Smooth muscle cell (in vitro differentiated cells): ENCODE data around the gene CD53. TPM values are rescaled to one million over a fixed set of nuclear protein-coding genes. Genes with fewer than 3 reads are reported as not detected.

Experiments used
- DNase-seq: peaks from one replicate; lab custom pipeline; 2025; ENCODE audit not compliant: unreplicated experiment; lab: John Stamatoyannopoulos, UW
- H2AFZ ChIP-seq: fragments of 200-600 bp; sonication (generic); 2 replicates; pipeline ENCODE4 v1.6.0; 2016; ENCODE audit warnings: antibody characterized with exemption, low read depth, mild to moderate bottlenecking
- H3F3A ChIP-seq: fragments of 200-600 bp; sonication (generic); 2 replicates; pipeline ENCODE4 v1.6.0; 2017; ENCODE audit warnings: antibody characterized with exemption, low read depth
- H3K27ac ChIP-seq: fragments of 200-600 bp; sonication (generic); 2 replicates; pipeline ENCODE4 v1.5.1; 2016; ENCODE audit warnings: low read depth, mild to moderate bottlenecking
- H3K27me3 ChIP-seq: fragments of 200-600 bp; sonication (generic); 2 replicates; pipeline ENCODE4 v1.6.1; 2016; ENCODE audit warnings: low read depth, mild to moderate bottlenecking
- H3K36me3 ChIP-seq: fragments of 200-600 bp; sonication (generic); 2 replicates; pipeline ENCODE4 v1.5.1; 2016; ENCODE audit warnings: low read depth
- H3K4me1 ChIP-seq: fragments of 200-600 bp; sonication (generic); 2 replicates; pipeline ENCODE4 v1.5.1; 2016; ENCODE audit warnings: low read depth
- H3K4me2 ChIP-seq: fragments of 200-600 bp; sonication (generic); 2 replicates; pipeline ENCODE4 v1.6.0; 2016; ENCODE audit warnings: mild to moderate bottlenecking
- H3K4me3 ChIP-seq: fragments of 200-600 bp; sonication (generic); 2 replicates; pipeline ENCODE4 v1.5.1; 2016; ENCODE audit warnings: mild to moderate bottlenecking
- H3K79me2 ChIP-seq: fragments of 200-600 bp; sonication (generic); 2 replicates; pipeline ENCODE4 v1.6.0; 2016; ENCODE audit warnings: low read depth, mild to moderate bottlenecking
- H3K9ac ChIP-seq: fragments of 200-600 bp; sonication (generic); 2 replicates; pipeline ENCODE4 v1.6.0; 2016; ENCODE audit warnings: low read depth
- H3K9me3 ChIP-seq: fragments of 200-600 bp; sonication (generic); replicated peaks from 2 replicates; pipeline ENCODE4 v1.5.1; 2016; ENCODE audit warnings: low read depth
- H4K20me1 ChIP-seq: fragments of 200-600 bp; sonication (generic); 2 replicates; pipeline ENCODE4 v1.6.0; 2016; ENCODE audit warnings: low read depth
- WGBS: methylation state at CpG from one replicate; pipeline ENCODE4 v1.1.7; 2016; ENCODE audit warnings: low lambda C conversion rate; 5-methylcytosine and 5-hydroxymethylcytosine counted together
- polyA plus RNA-seq: library from polyadenylated mRNA; unstranded; fragments of >200 nt; fragmentation: Nextera tagmentation; extraction: Ambion mirVana; gene quantifications from 2 replicates; pipeline ENCODE4 v1.2.1, GENCODE V29; 2016
- total RNA-seq: library from RNA; depleted of rRNA; stranded (reverse); fragments of >200 nt; gene quantifications from 2 replicates; pipeline ENCODE4 v1.2.3, GENCODE V29; 2014
- TF ChIP-seq, protein P1 (sequence below): fragments of 200-600 bp; sonication (generic); IDR thresholded peaks from 2 replicates; pipeline ENCODE4 v1.5.1; 2017; ENCODE audit warnings: borderline replicate concordance, mild to moderate bottlenecking, antibody characterized with exemption; ENCODE audit not compliant: insufficient read depth, poor library complexity, severe bottlenecking

Gene CD53
- total and polyA plus RNA-seq, 2 experiments from 2014 or later = not detected

- TF ChIP-seq, protein P1, sequence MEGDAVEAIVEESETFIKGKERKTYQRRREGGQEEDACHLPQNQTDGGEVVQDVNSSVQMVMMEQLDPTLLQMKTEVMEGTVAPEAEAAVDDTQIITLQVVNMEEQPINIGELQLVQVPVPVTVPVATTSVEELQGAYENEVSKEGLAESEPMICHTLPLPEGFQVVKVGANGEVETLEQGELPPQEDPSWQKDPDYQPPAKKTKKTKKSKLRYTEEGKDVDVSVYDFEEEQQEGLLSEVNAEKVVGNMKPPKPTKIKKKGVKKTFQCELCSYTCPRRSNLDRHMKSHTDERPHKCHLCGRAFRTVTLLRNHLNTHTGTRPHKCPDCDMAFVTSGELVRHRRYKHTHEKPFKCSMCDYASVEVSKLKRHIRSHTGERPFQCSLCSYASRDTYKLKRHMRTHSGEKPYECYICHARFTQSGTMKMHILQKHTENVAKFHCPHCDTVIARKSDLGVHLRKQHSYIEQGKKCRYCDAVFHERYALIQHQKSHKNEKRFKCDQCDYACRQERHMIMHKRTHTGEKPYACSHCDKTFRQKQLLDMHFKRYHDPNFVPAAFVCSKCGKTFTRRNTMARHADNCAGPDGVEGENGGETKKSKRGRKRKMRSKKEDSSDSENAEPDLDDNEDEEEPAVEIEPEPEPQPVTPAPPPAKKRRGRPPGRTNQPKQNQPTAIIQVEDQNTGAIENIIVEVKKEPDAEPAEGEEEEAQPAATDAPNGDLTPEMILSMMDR = no peak
- H3K79me2 ChIP-seq = no peaks in the 10 kb centered on the region
- H3K4me3 ChIP-seq = no peak overlapping the region
- no peak overlapping the region for H3K4me2 ChIP-seq
- H3K9ac ChIP-seq = no peak overlapping the region
- H3K9me3 ChIP-seq = no peaks in the 10 kb centered on the region
- no peaks in the 10 kb centered on the region for H3K27me3 ChIP-seq
- H3K27ac ChIP-seq = no peak overlapping the region
- H3F3A ChIP-seq = no peaks in the 10 kb centered on the region
- H3K36me3 ChIP-seq = no peaks in the 10 kb centered on the region
- no peak for DNase-seq
- H2AFZ ChIP-seq = no peak overlapping the region
- no peaks in the 10 kb centered on the region for H3K4me1 ChIP-seq
- WGBS = 92% methylated on average over 8 of the region's 8 CpGs
- no peaks in the 10 kb centered on the region for H4K20me1 ChIP-seq
Measured at GRCh38 chr1:110877776-110878175, 4.8 kb downstream of the CD53 start.

DNA sequence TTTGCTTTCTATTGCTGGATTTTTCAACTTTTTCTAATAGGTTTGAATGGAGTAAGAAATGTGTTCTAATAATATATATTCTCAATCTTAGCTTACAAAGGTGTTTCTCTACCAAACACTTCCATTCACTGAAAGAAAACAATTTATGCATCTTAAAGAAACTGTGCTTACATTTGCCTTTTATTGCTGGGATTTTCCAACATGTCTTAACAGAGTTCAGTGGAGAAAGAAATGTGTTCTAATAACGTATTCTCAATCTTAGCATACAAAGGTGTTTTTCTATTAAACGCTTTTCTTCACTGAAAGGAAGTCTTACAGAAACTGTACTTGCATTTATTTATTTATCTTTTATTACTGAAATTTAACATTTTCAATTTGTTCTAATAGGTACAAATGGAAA lies 5.6 kb downstream of the CD53 start:
- WGBS = 91% methylated on average over 2 of the region's 2 CpGs

DNA sequence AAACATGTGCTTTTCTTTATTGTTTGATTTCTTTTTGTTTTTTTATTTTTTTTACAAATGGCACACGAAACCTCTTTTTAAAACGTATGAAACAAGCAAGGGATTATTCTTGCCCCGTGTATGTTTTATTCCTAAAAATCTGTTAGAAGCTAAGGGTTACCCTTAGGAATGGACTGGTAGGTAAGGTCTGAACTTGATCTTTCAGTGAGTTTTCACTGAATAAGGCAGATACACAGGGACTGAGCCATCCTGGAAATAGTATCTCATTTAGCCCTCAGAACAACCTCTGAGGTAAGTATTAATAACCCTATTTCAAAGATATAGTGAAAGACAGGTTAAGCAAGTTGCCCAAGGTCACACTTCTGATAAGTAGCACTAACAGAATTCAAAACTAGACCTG lies 6.0 kb downstream of the CD53 start:
- Histone ChIP-seq H3K27me3 (peaks cover 9% of the 10 kb centered on the region), H3K9me3 (no peaks in the 10 kb centered on the region), H3K9ac (no peak overlapping the region), H3K27ac (no peak overlapping the region), H4K20me1 (no peaks in the 10 kb centered on the region), H3K4me2 (no peak overlapping the region), H3K4me3 (no peak overlapping the region), H3K36me3 (no peaks in the 10 kb centered on the region), H2AFZ (no peak overlapping the region), H3F3A (no peaks in the 10 kb centered on the region), H3K4me1 (no peaks in the 10 kb centered on the region), H3K79me2 (no peaks in the 10 kb centered on the region)
- TF ChIP-seq, protein P1 = no peak
- 89% methylated on average over 3 of the region's 3 CpGs for WGBS
- no peak for DNase-seq

More for the DNA sequence above, 5.6 kb downstream of the CD53 start:
- no peak overlapping the region for H3K27ac ChIP-seq
- DNase-seq = no peak
- no peak overlapping the region for H2AFZ ChIP-seq
- H3K9me3 ChIP-seq = no peaks in the 10 kb centered on the region
- H3K36me3 ChIP-seq = no peaks in the 10 kb centered on the region
- H3F3A ChIP-seq = no peaks in the 10 kb centered on the region
- H3K4me1 ChIP-seq = no peaks in the 10 kb centered on the region
- peaks cover 7% of the 10 kb centered on the region for H3K27me3 ChIP-seq
- H3K9ac ChIP-seq = no peak overlapping the region
- H3K79me2 ChIP-seq = no peaks in the 10 kb centered on the region
- no peak overlapping the region for H3K4me2 ChIP-seq
- TF ChIP-seq, protein P1 = no peak
- H3K4me3 ChIP-seq = no peak overlapping the region
- H4K20me1 ChIP-seq = no peaks in the 10 kb centered on the region
